Activated T-cell treated with anti-CD3 and anti-CD28 coated beads, Interleukin-2, amount 50 U/mL, for 4 hours (primary cell): ENCODE measurements around the gene RPL37A. TPM values are rescaled to one million over a fixed set of nuclear protein-coding genes. Genes with fewer than 3 reads are reported as not detected.

Source experiments
- ATAC-seq, 2 donors: fragments of 200-7000 bp; cut with Tn5 transposase; one replicate each; pipeline ENCODE4 v1.10.0; 2021
- DNase-seq: peaks from one replicate; pipeline ENCODE4 v3.0.0-alpha.2; 2020
- H3K27me3 Mint-ChIP-seq: one replicate; pipeline ENCODE4 v1.8.0; 2021; ENCODE audit warnings: low read depth, mixed read lengths
- H3K36me3 Mint-ChIP-seq: one replicate; pipeline ENCODE4 v1.8.0; 2022; ENCODE audit warnings: mixed read lengths; ENCODE audit not compliant: insufficient read depth
- H3K4me1 Mint-ChIP-seq: one replicate; pipeline ENCODE4 v1.8.0; 2021; ENCODE audit warnings: low read depth, mixed read lengths
- H3K4me3 Mint-ChIP-seq: one replicate; pipeline ENCODE4 v1.8.0; 2021; ENCODE audit warnings: mild to moderate bottlenecking, moderate library complexity, mixed read lengths
- H3K9me3 Mint-ChIP-seq: one replicate; pipeline ENCODE4 v1.8.0; 2021; ENCODE audit warnings: mixed read lengths
- total RNA-seq, 3 donors: library from RNA; stranded (reverse); gene quantifications; one replicate each; pipeline ENCODE4 v1.2.1, GENCODE V29; 2021

Gene RPL37A
- 1,000 to 10,000 TPM; 4,221 to 4,335 (median 4,249) TPM for total RNA-seq

DNA sequence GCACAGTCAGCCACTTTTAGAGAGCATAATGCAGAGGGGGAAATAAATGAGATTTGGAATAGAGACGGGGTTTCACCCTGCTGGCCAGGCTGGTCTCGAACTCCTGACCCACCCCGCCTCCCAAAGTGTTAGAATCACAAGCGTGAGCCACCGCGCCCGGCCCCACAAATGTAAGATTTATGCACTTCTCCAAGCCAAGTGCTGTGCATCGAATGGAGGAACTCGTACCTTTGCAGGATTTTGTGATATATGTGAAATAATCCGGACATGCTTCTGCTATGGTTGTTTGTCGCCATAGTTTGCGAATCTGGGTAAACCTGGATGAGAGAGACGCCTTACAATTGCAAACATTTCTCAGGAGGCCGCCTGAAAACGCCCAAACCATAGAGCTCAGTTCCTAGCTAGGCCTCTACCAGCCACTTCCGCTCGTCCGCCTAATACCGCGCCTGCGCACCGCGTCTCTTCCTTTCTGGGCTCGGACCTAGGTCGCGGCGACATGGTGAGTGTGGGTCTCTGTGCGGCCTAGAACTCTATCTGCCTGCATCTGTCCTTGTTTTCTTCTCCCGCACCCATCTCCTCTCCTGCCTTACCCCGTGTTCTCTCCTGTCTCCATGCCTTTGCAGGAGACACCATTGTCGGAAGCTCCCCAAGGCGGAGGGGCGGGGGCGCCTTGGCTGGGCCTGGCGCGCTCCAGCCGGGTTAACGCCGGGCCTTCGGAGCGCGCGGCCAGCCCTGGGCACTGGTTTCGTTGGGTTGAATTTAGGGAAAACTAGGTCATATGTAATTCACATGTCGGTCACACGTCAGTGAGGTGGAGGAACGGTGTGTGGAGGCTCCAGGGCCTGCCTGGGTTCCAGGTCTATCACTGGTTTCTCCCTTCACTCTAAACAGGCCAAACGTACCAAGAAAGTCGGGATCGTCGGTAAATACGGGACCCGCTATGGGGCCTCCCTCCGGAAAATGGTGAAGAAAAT is at the start of gene RPL37A:
Gene RPL37A (plus strand): TSS at position 466 of the 974 bp plus-strand sequence. CDS start 31 bp downstream, at position 497.
- ATAC-seq (peak; percentile 94), DNase-seq (peak; percentile 85)
- Mint-ChIP-seq H3K27me3 (no peaks in the 10 kb centered on the region), H3K4me1 (peaks cover 43% of the 10 kb centered on the region), H3K36me3 (peaks cover 41% of the 10 kb centered on the region), H3K9me3 (no peaks in the 10 kb centered on the region), H3K4me3 (peak within 1 kb of the TSS; percentile 98)

- no peak overlapping the region for H3K4me3 Mint-ChIP-seq
- DNase-seq (no peak), ATAC-seq (no peak)
- H3K9me3 Mint-ChIP-seq = peaks cover 7% of the 10 kb centered on the region
- no peaks in the 10 kb centered on the region for H3K27me3 Mint-ChIP-seq
- H3K4me1 Mint-ChIP-seq = no peaks in the 10 kb centered on the region
- H3K36me3 Mint-ChIP-seq = peaks cover 73% of the 10 kb centered on the region
These were observed 48.3 kb upstream of the RPL37A start for GRCh38 chr2:216450346-216450745.

GRCh38 chr2:216450784-216451183 is 47.9 kb upstream of the RPL37A start:
- no peak for ATAC-seq
- no peak overlapping the region for H3K4me3 Mint-ChIP-seq
- H3K27me3 Mint-ChIP-seq = no peaks in the 10 kb centered on the region
- H3K9me3 Mint-ChIP-seq = peaks cover 7% of the 10 kb centered on the region
- no peaks in the 10 kb centered on the region for H3K4me1 Mint-ChIP-seq
- no peak for DNase-seq
- H3K36me3 Mint-ChIP-seq = peaks cover 75% of the 10 kb centered on the region

DNA sequence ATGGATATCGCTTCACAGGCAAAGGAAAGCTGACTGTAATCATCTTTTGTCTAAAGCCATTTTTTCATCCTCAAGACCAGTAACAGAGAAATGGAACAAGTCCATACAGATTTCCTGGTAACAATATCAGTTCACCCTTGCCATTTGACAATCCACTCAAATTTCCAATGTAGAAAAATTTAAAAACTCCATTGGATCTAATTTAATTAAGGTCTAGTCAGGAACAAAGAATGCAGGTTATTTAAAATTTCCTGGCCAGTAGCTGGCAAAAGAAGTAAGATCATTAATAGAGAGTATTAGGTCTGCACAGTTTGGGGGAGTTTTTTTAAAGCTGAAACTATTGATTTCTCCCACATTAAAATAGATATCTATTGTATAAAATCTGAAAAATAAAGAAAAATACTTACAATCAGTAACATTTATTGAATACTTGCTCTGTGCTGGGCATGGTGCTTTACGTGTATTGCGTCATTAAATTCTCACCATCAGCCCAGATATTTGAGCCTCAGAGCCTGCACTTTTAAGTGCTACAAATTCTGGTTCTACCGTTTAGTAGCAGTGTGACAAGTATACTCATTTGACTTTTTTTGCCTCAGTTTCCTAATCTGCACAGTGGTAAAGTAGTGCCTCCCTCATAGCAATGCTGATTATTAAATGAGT is 44.6 kb upstream of the RPL37A start:
- no peaks in the 10 kb centered on the region for H3K27me3 Mint-ChIP-seq
- H3K9me3 Mint-ChIP-seq = no peaks in the 10 kb centered on the region
- H3K36me3 Mint-ChIP-seq = peaks cover 49% of the 10 kb centered on the region
- ATAC-seq (no peak), DNase-seq (no peak)
- no peak overlapping the region for H3K4me3 Mint-ChIP-seq
- H3K4me1 Mint-ChIP-seq = no peaks in the 10 kb centered on the region

DNA sequence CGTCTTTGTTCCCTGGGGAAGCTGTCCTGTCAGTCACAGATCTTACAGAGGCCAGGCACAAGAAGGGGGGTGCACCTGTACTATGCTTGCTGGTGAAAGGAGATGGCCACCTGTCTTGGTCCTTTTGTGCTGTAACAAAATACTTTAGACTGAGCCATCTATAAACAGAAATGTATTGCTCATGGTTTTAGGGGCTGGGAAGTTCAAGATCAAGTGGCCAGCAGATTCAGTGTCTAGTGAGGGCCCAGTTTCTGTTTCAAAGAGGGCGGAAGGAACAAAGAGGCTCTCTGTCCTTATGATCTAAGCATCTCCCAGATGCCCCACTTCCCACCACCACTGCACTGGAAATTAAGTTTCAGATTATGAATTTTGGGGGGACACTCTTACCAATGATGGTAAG is 35.5 kb upstream of the RPL37A start:
- Mint-ChIP-seq H3K4me1 (no peaks in the 10 kb centered on the region), H3K9me3 (no peaks in the 10 kb centered on the region), H3K4me3 (no peak overlapping the region), H3K27me3 (no peaks in the 10 kb centered on the region), H3K36me3 (peaks cover 24% of the 10 kb centered on the region)
- no peak for ATAC-seq
- DNase-seq = no peak

DNA sequence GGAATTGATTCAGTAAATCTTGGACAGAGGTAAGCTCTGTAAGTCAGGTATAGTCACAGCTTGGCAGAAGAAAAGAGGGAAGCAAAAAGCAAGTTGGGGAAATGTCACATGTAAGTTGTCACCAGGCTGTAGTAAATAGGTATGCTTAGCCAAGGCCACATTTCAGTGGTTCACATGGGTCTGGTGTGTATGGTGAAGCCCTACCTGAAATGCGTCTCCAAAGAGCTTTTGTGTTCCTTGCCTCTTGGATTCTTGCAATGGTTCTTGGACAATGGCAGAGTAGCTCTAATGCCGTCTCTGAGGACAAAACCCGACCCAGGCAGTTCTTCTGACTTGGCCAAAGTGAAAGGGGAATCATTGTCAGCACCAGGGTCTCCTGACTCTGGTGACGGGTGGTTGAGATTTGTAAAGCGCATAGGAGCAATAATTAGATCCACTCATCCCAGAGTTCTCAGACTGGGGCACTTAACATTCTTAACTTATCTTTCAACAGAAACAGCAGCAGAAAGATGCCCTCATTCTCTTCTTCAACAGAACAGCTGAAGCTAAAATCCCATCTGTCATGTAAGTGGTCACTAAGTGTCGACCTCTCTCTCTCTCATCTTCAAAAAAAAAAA is 34.4 kb upstream of the RPL37A start:
- Mint-ChIP-seq H3K36me3 (peaks cover 24% of the 10 kb centered on the region), H3K4me3 (no peak overlapping the region), H3K4me1 (no peaks in the 10 kb centered on the region), H3K9me3 (no peaks in the 10 kb centered on the region), H3K27me3 (no peaks in the 10 kb centered on the region)
- no peak for DNase-seq
- no peak for ATAC-seq

GRCh38 chr2:216465579-216466195 is 33.0 kb upstream of the RPL37A start:
- ATAC-seq (no peak), DNase-seq (no peak)
- Mint-ChIP-seq H3K36me3 (peaks cover 27% of the 10 kb centered on the region), H3K4me3 (no peak overlapping the region), H3K27me3 (no peaks in the 10 kb centered on the region), H3K4me1 (no peaks in the 10 kb centered on the region), H3K9me3 (no peaks in the 10 kb centered on the region)

DNA sequence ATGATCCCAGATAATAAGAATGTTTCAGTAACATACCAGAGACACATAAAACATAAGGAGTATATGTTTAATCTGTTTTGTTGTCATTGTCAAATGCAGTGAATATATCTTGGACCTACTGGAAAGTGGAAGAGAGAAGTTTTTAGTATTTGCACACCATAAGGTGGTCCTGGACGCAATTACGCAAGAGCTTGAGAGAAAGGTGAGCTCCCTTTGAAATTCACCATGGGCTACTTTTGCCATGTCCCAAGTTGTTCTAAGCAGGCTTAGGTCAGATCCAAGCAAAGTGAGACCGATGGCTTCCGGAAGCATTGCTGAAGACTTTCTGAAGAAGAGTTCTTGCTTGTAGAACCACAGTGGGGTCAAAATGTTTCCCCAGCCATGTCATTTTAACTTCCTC is 30.8 kb upstream of the RPL37A start:
- no peak for DNase-seq
- H3K4me3 Mint-ChIP-seq = no peak overlapping the region

DNA sequence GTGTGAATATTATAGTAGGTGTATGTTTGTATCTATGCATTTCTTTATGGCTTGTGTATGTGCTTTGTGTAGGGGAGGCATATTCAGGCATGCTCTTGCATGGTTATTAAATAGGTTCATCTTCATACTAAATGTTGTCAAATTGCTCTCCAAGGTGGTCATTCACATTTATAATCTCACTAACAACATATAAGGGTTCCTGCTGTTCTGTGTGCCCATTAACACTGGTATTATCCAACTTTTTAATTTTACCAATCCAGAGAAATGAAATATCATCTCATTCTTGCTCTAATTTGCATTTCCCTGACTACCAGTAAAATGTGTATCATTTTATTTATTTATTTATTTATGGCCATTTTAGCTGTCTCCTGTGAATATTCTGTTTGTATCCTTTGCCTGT is 29.0 kb upstream of the RPL37A start:
- DNase-seq (no peak), ATAC-seq (no peak)
- Mint-ChIP-seq H3K36me3 (peaks cover 21% of the 10 kb centered on the region), H3K9me3 (no peaks in the 10 kb centered on the region), H3K27me3 (no peaks in the 10 kb centered on the region), H3K4me1 (peaks cover under 1% of the 10 kb centered on the region), H3K4me3 (no peak overlapping the region)

More for the DNA sequence above, 30.8 kb upstream of the RPL37A start:
- H3K4me1 Mint-ChIP-seq = no peaks in the 10 kb centered on the region
- no peak for ATAC-seq
- H3K9me3 Mint-ChIP-seq = no peaks in the 10 kb centered on the region
- peaks cover 22% of the 10 kb centered on the region for H3K36me3 Mint-ChIP-seq
- H3K27me3 Mint-ChIP-seq = no peaks in the 10 kb centered on the region

DNA sequence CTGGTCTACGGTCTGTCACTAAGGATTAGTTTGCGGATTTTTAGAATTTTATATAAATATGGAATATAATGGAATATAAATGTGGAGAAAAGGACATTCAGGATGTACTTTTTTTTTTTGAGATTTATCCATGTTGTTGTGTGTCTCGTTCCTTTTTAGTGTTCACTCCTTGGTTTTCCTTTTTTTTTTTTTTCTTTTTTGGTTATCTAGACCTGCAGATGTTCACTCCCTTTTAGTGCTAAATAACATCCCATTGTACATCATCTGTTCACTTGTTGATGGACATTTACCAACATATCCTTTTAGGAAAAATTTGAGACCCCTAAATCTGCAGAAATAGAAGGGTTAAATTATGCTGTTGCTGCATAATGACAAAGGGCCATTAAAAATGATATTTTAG is 25.5 kb upstream of the RPL37A start:
- no peaks in the 10 kb centered on the region for H3K9me3 Mint-ChIP-seq
- peaks cover 10% of the 10 kb centered on the region for H3K4me1 Mint-ChIP-seq
- DNase-seq (no peak), ATAC-seq (no peak)
- peaks cover 3% of the 10 kb centered on the region for H3K36me3 Mint-ChIP-seq
- H3K27me3 Mint-ChIP-seq = no peaks in the 10 kb centered on the region
- no peak overlapping the region for H3K4me3 Mint-ChIP-seq

DNA sequence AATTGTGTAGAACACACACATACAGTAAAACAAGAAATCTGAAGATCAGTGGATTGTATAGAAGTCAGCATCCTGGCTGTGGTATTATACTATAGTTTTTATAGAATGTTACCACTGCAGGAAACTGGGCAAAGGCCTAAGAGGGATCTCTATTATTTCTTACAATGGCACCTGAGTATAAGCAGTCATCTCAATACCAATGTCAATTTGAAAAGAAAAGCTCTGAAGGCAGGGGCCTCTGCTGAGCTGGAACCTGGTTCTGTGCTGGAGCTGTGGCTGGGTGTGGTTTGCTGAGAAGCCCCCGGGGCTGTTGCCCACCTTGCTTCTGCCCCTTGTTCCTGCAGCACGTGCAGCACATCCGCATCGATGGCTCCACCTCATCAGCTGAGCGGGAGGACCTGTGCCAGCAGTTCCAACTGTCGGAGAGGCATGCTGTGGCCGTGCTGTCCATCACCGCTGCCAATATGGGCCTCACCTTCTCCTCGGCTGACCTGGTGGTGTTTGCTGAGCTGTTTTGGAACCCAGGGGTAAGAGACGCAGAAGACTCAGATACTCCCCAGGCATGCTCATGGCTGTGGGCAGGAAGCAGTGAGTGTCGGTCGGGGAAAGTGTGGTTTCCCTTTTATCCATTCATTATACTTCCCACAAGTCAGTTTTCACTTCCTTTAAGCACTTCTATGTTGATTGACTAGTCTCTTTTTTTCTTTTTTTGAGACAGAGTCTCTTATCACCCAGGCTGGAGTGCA is 23.5 kb upstream of the RPL37A start:
- Mint-ChIP-seq H3K27me3 (no peaks in the 10 kb centered on the region), H3K36me3 (peaks cover 4% of the 10 kb centered on the region), H3K4me1 (peaks cover 10% of the 10 kb centered on the region), H3K9me3 (no peaks in the 10 kb centered on the region), H3K4me3 (no peak overlapping the region)
- ATAC-seq (peak; percentile 75 to 81), DNase-seq (no peak)

GRCh38 chr2:216475767-216476166 is 22.9 kb upstream of the RPL37A start:
- no peak overlapping the region for H3K4me3 Mint-ChIP-seq
- no peak for ATAC-seq
- no peaks in the 10 kb centered on the region for H3K27me3 Mint-ChIP-seq
- DNase-seq = no peak
- peaks cover 10% of the 10 kb centered on the region for H3K4me1 Mint-ChIP-seq
- no peaks in the 10 kb centered on the region for H3K9me3 Mint-ChIP-seq
- H3K36me3 Mint-ChIP-seq = peaks cover 8% of the 10 kb centered on the region

DNA sequence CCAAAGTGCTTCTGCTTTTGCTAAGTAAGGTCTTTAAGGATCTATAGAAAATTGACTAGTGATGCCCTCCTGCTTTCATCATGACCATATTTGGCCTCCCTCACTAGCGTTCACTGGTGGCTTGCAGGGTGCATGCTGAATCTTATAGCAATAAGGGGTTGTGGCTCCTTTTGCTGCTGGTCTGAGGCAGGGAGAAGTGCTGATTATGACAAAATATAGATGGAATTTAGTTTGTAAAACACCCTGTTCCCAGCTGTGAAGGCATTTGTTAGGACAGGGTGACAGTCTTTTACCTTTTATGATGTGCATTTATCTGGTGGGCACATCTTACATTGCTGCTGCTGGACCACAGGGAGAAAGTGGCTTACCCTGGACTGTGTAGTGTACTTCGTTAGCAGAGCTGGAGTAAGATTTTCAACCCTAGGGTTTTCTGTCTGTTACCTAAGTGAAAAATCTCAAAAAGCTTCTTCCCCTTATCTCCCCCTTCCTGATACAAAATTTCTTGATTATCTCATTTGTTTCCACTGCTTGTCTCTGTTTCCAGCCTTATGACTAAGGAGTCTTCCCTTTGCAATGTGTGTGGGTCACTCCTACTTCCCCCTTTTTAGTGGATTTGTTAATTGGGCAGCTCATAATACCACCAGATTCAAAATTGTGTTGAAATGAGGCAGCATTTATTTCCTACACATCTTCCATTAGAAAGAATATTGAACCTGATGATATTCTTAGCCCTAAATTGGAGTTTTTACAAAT is 21.2 kb upstream of the RPL37A start:
- ATAC-seq (no peak), DNase-seq (no peak)
- no peaks in the 10 kb centered on the region for H3K9me3 Mint-ChIP-seq
- no peaks in the 10 kb centered on the region for H3K27me3 Mint-ChIP-seq
- no peak overlapping the region for H3K4me3 Mint-ChIP-seq
- peaks cover 13% of the 10 kb centered on the region for H3K36me3 Mint-ChIP-seq
- H3K4me1 Mint-ChIP-seq = peaks cover 10% of the 10 kb centered on the region
